Activated CD4-positive, CD25-positive, alpha-beta regulatory T cell treated with anti-CD3 and anti-CD28 coated beads, Interleukin-2, amount 50 U/mL, for 16 hours (primary cell): ENCODE data around the gene RRAS2.

ENCODE experiments used
- DNase-seq: peaks from one replicate; pipeline ENCODE4 v3.0.0-alpha.2; 2020; ENCODE audit warnings: low read depth, low spot score

The RRAS2 gene

DNA sequence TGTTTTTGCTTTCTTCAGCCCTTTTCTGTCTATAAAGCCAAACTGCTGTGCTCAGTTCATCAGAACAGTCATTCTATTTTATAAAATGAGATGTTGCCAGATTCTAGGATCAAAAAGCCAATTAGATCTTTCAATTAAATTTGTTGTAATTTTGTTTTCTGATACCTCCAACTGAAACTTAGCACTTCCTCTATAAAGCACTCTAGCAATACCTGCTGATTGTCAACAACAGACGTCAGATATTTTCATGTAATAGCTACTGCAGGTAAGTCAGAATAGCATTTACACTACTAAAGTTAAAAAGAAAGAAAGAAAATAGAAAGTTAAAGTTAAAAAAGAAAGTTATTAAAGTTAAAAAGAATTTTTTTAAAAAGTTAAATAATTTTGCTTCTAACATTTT lies 19.6 kb downstream of the RRAS2 start:
- DNase-seq, result no peak

DNA sequence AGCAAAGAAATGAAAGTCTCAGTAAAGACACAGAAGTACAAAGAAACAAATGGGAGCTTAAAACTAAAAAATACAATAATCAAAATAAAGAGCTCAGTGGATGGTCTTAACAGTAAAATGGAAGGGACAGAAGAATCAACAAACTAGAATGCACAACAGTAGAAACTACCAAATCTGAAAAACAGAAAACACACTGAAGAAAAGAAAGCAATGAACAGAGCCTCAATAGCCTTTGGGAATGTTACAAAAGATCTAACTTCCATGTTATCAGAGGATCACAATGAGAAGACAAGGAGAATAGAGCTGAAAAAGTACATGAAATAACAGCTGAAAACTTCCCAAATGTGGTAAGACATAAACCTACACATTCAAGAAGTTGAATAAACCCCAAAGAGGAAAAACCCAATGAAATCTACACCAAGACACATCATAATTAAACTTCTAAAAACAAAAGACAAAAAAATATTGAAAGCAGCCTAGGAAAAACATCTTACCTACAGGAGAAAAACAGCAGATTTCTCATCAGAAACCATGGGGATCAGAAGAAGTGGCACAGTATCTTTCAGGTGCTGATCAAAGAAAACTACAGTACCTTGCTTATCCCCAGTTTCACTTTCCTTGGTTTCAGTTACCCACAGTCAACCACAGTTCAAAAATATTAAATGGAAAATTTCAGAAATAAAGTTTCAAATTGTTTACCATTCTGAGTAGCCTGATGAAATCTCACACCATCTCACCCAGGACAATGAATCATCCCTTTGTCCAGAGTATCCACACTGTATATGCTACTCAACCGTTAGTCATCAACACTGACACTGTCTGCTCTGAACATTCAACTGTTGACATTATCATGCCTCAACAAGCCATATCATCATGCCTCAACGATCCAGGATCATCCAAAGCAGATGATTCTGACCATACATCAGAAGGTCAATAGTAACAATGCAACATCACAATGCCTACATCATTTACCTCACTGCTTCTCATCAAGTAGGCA lies 22.2 kb downstream of the RRAS2 start:
- DNase-seq, result no peak

DNA sequence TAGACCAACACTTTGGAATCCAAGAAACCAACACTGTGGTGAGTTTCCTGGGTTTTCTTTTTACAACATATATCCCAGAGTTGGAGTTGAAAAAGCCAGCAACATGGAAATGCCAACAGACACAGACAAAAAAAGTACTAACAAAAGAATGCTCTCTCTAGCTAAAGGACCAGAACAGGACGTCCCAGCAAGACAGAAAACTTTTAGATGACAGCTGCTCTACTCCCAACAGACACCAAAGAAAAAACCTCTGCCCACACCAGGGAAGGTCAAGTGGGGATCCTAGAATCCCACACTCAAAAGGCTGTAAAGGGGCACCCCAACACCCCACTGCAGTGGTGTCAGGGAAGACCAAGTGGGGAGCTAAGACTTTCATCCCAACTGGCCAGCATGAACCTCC lies 23.3 kb downstream of the RRAS2 start:
- DNase-seq, result no peak

DNA sequence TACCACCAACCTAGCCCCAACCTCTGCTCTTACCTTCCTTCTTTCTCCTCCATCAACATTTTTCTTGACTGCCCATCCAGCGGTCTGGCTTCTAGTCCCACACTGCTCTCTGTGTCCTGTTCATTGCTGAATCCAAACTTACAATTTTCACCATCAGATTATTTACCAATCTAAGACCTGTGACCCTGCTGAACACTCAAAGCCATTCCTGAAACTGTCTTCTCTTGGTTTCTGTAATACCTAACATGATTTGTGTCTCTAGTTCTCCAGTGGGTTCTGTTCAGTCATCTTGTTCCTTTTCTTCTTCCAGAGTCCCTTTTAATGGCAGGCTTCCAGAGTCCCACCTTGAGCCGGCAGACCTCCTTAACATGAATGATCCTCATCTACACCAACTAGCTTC lies 24.1 kb downstream of the RRAS2 start:
- DNase-seq, result no peak

DNA sequence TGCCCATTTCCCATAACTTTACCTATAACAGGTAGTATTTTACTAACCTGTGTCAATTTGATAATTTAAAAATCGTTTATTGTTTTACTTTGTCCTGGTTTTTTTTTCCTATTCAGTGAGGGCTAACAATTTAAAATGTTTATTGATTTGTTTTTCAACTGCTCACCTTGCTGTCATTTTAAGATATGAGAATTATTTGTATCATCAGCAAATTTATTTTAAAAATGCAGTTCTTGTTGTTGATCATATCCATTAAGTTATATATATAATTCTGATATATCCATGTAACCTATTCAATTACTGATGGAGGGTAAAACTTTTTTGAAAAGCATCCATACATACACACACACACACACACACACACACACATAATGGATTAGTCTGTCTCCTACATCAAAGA lies 24.8 kb downstream of the RRAS2 start:
- DNase-seq, result no peak

DNA sequence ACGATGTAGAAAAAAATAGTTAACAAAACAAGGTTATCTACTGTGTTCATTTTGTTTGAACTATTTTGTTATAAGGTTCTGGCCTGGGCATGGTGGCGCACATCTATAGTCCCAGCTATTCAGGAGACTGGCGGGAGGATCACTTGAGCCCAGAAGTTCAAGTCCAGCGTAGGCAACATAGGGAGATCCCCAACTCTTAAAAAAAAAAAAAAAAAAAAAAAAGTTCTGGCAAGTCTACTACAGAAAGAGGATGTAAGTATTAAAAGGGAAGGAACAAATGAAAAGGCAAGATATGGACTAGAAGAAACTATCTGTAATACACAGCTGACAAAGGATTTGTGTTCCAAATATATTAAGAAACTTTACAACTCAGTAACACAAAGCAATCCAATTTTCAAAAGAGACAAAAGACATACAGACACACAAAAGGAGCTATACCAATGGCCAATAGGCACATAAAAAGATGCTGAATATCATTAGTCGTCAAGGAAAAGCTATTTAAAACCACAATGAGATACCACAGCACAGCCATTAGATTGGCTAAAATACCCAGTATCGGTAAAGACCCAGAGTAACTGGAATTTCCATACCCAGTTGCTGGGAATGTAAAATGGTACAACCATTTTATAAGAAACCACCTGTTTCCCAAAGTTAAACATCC lies 27.4 kb downstream of the RRAS2 start:
- no peak for DNase-seq

DNA sequence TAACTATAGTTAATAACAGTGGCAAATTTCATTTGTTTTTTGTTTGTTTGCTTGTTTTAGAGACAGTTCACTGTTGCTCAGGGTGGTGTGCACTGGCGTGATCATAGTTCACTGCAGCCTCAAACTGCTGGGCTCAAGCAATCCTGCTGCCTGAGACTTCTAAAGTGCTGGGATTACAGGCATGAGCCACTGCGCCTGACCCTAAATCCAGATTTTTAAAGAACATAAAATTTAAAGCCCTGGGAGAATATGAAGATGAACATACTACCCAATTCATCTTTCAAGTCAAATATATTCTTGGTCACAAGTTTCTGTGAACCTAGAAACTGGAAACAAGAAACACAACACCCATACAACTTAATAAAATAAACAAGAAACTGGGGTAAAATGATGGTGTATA lies 28.1 kb downstream of the RRAS2 start:
- no peak for DNase-seq

DNA sequence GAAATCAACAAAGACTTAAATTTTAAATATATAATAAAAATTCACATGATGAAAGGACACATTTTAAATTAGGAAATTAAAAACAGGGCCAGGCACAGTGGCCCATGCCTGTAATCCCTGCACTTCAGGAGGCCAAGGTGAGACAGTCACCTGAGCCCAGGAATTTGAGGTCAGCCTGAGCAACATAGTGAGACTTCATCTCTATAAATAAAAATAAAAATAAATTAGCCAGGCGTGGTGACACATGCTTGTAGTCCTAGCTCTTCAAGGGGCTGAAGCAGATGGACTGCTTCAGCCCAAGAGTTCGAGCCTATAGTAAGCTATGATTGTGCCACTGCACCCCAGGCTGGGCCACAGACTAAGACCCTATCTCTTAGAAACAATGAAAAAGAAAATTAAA lies 29.3 kb downstream of the RRAS2 start:
- no peak for DNase-seq

DNA sequence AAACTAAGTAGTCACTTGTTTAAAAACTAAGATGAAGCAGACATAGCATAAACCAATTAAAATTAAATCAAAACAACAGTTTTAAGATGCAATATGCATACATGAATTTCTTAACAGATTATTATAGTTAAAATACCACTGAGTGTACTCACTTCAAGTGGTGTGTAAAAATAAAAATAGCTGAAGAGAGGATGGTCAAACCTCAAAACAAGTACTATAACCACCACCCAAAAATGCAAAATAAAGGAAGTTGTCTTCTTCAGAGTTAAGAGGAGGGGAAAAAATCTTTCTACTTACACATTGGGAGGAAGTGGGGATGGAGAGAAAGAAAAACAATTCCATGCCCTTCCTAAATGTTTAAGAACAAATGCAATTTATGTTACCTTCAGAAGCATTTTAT lies 31.9 kb downstream of the RRAS2 start:
- no peak for DNase-seq

DNA sequence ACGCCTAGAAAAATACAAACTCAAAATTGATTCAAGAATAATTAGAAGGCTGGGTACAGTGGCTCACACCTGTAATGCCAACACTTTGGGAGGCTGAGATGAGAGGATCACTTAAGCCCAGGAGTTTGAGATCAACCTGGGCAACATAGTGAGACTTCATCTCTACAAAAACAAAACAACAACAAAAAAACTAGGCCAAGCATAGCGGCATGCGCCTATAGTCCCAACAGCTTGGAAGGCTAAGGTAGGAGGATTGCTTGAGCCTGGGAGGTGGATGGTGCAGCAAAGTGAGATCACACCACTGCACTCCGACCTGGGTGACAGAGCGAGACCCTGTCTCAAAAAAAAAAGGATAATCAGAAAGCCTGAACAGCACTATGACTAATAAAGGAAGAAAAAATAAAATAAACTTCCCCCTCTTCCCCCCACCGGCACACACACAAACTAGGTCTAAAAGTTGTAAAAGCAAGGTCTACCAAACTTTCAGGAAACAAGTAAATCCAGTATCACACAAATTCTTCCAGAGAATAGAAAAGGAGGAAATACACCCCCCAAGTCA lies 35.8 kb downstream of the RRAS2 start:
- no peak for DNase-seq

DNA sequence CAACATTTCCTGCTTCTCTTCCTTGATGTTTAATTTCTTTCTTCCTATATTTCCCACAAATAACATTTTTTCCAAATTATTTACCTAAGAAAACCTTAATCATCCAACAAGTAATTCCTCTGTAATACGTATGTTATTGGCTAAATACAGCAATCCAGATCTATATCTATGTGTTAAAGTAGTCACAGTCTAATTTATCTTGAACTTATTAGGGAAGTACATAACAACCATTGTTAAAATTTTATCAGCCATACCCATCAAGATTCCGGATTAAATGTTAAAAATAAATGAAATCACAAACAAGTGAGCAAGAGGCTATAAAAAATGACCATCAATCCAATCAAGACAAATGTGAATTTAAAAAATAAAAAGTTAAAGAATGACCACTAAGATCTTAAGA lies 36.5 kb downstream of the RRAS2 start:
- DNase-seq, result no peak

DNA sequence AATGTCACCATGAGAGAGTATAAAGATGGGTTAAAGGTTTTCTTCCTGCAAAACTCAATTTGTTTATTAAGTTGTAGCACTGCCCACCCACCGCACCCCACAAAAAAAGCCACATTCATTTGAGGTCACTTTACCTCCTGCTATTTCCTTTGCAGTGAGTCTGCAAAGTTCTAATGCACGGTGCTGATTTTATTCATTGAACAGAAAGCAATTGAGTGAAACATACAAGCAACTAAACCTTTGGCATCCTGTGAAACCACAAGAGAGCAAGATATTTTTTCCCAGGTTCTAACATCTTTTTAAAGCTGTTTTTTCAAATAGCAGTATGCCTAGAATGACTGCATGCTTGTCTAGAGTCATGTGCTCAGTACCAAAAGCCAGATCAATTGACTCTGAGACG lies 39.0 kb downstream of the RRAS2 start:
- DNase-seq, result no peak

DNA sequence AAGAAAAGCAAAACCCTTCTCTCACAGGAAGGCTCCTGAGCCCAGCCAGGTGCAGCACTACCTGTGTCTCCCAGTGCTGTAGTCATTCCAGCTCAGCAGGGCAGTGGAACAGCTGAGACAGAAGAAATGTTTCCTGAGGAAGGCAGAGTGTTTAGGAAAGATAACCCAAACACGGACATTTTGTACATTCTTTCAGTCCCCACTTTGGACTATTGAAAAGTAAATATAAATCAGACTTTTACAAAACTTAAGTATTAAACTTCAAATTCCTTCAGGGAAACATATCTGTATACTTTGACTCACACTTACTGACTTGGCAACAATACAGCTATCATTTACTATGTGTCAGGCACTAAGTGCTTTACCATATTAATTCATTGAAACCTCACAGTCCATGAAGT lies 40.4 kb downstream of the RRAS2 start:
- DNase-seq, result no peak

DNA sequence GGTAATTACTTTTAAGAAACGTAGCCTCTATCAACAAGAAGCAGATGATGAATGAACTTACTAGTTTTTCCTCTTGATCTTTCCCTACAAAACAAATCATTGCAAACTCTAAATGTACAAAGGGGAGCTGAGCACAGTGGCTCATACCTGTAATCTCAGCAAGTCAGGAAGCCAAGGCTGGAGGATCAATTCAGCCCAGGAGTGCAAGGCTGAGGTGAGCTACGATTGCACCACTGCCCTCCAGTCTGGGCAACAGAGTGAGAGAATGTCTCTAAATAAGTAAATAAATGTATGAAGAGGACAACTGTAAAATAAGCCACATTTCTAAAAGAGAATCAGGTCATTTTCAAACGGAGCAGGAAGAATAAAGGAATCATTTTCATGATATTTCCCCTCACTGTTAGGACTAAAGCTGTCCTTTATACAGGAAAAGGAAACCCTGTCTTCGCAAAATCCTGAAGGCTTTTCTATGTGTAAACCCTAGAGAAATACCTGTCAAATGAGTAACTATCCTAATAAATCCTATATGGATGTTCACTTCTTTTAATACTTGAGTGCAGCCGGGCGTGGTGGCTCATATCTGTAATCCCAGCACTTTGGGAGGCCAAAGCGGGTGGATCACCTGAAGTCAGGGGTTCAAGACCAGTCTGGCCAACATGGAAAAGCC lies 41.2 kb downstream of the RRAS2 start:
- no peak for DNase-seq

DNA sequence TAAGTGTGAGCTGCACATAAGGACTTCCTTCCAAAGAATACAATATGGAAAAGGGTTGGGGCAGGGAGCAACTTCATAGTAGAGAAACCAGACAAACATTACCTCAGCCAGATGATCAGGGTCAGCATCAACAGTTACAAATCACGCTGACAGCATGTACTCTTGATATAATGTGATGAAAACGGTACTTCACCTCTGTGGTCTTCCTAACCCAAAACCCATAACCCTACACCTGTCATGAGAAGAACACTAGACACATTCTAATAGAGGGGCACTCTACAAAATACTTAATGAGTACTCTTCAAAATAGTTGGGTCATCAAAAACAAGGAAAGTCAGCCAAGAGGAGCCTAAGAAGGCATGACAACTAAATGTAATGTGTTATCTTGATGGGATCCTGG lies 43.9 kb downstream of the RRAS2 start:
- no peak for DNase-seq

DNA sequence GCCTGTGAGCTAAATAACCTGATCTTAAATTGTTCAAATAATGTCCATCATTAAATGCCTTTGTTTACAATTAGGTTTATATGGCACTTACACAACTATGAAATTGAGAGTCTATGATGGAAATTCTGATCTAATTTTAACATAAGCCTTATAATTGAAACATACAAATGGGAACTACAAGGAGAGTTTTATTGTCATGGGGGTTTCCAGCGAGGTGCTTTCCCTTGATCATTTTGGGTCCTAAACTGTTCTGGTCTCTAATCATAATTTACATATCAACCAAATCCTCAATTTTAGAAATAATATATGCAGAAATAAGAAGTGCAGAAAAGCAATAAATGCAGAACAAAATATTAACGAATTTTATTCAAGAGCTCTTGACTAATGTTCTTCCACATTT lies 44.9 kb downstream of the RRAS2 start:
- no peak for DNase-seq

DNA sequence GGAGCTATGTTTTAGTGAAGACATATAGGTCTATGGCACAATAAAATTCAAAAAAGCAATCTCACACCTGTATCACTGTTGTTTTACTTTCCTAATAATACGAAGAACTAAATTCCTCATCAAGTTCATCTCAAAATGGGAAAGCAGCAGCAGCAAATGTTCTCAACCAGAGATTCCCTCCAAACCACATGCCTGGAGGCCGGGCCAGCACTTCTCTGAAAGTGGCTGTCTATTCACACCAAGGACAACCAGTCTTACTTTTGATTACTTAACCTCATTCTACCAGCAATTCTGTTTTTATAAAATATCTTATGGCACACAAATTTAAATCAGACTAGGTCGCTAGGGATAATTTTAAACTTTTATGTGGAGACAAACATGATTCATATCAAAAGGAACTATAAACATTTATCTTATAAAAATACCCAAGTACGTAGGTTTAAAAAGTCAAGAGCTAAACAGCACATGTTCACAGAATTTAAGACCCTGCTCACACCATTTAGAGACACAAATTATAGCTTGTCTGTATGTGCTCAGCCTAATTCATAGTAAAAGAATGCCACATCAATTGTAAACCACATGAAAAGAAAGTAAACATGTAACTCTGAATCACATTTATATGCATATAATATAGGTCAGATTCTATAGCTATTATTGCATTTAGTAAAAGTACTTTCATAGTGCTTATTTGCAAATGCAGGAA lies 46.1 kb downstream of the RRAS2 start:
- no peak for DNase-seq

DNA sequence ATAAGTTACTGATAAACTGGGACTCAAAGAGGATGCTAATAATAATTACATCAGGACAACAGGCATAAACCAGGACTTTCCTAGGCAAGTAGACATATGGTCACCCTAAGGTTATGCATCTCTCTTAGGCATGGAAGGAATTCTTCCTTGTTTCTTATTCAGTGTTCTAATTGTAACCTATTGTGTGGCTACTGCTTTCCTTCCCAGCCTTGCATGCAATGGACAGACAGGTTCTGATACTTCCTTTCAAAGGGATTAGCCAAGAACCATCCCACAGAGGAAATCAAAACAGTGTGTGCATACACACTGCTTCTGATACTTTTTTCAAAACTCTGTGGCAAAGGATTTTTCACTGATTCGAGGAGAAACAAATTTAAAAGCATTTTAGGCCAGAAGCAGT lies 48.3 kb downstream of the RRAS2 start:
- no peak for DNase-seq

DNA sequence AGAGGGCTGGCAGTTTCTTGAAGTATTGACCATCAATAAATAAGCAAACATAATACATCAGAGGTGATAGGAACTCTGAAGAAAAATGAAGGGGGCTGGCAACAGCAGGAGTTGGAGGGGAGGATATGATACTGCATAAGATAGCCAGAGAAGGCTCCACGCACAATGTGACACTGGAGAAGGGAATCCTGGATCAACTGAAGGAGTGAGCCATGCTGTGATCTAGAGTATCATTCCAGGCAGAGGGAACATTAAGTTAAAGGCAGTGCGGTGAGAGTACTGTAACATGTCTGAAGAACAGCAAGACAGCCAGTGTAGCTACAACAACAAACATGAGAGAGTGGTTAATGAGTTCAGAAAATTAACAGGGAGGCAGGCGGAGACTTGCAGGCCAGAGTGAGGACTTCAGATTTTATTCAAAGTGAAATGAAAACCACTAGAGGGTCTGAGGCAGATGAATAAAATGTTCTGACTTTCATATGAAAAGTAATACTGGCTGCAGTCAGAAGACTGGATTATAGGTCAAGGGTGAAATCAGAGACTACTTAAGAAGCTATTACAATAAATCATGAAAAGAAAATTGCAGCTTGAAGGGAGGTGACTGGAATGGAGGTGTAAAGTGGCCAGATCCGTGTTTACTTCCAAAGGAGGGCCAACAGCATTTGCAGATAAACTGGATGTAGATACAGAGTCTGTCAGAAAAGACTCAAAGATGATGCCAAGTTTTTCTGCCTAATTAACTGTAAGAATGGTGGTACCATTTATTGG lies 49.4 kb downstream of the RRAS2 start:
- no peak for DNase-seq

DNA sequence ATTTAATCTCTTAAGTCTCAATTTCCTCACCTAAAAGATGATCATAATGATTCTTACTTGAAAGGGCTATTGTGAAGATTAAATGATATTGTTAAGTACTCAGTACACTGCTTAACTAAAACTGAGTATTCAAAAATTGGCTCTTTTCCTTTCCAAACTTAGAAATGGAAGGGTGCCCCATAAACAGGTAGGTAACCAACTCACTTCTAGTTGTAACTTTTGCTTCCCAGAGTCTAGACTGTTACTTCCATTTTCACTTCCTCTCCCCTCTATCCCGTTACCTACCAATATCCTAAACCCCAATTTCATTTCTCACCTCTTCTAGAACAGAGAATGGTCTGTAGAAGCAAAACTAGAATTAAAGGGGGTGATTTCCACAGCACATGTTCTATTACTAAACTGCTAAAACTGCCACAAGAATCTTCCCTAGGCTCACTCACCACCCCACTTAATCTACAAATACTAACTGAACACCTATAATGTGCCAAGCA lies 50.0 kb downstream of the RRAS2 start:
- DNase-seq, result no peak
